Measurements from ENCODE around the gene ASPRV1.
"Not testable (repeated sequence)": the region's sequence is repeated elsewhere in the genome, so short reads cannot be mapped to it uniquely, and the experiment has no call there.

Gene ASPRV1

GRCh38 chr2:69961496-69961895 is at the start of gene ASPRV1:
TSS of gene ASPRV1 (minus strand) at chr2:69961631. CDS start at chr2:69961436, 195 bp downstream.
- DNase-seq (ENCODE audit: low spot score) (no peak), FAIRE-seq (no peak)

DNA sequence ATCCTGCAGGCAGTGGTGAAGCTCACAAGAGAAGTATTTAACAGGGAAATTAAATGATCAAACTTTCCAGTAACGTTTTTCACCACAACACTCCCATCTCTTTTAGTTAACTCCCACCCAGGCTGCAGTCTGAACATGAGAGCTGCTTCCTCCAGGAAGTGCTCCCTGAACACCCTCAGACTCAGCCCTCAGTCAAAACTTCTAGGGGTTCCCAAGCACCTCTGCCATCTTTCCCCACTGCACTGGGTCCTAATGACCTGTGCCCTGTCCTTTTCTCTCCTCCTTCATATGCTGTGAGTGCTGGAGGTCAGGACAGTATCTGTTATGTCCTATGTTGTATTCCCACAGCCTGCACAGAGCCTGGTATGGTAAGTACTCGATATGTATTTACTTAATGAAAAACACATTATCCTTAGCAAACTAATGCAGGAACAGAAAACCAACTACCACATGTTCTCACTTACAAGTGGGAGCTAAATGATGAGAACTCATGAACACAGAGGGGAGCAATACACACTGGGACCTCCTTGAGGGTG is 49.2 kb upstream of the ASPRV1 start:
- DNase-seq (ENCODE audit: low spot score), result no peak
- FAIRE-seq, result no peak

- FAIRE-seq (no peak), DNase-seq (ENCODE audit: low spot score) (no peak)
Observed at GRCh38 chr2:70009762-70010575, 48.5 kb upstream of the ASPRV1 start.

GRCh38 chr2:70008290-70008689 is 46.9 kb upstream of the ASPRV1 start:
- DNase-seq (ENCODE audit: low spot score) (no peak), FAIRE-seq (no peak)

GRCh38 chr2:70007151-70007550 is 45.7 kb upstream of the ASPRV1 start:
- DNase-seq (ENCODE audit: low spot score) (no peak), FAIRE-seq (no peak)

DNA sequence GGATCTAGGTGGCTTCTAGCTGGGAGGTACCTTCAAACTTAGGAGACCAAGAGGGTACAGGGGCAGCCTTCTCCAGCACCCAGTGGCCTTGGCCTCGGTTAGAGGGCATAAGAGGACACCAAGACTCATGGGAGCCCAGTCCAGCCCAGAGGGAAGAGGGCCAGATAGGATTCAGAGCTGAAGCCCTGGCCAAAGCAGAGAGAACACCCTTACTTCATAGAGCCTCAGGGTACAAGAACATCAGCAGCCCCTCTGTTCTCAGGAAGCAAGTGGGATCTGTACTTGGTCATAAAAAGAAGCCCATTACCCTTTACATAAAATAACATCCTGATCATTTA is 45.0 kb upstream of the ASPRV1 start:
- no peak for FAIRE-seq
- DNase-seq (ENCODE audit: low spot score), result no peak

GRCh38 chr2:70005752-70006446 is 44.5 kb upstream of the ASPRV1 start:
- FAIRE-seq (no peak), DNase-seq (ENCODE audit: low spot score) (no peak)

DNA sequence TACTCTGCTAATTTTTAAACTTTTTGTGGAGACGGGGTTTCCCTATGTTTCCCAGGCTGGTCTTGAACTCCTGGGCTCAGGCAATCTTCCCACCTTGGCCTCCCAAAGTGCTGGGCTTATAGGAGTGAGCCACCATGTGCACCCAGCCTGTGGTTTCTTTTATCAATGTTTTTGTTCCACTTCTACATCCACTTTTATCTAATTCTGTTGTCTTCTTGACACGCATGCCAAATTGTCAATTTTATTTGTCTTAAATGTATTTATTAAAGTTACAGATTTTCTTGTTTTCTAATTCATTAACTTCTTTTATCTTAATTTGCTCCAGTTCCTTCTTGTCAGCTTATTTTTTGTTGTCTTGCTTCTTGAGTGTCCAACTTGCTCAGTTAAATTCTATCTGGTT is 43.8 kb upstream of the ASPRV1 start:
- no peak for FAIRE-seq

GRCh38 chr2:70003093-70003830 is 41.8 kb upstream of the ASPRV1 start:
- no peak for FAIRE-seq
- DNase-seq (ENCODE audit: low spot score), result no peak

More for the DNA sequence above, 43.8 kb upstream of the ASPRV1 start:
- no peak for DNase-seq (ENCODE audit: low spot score)

DNA sequence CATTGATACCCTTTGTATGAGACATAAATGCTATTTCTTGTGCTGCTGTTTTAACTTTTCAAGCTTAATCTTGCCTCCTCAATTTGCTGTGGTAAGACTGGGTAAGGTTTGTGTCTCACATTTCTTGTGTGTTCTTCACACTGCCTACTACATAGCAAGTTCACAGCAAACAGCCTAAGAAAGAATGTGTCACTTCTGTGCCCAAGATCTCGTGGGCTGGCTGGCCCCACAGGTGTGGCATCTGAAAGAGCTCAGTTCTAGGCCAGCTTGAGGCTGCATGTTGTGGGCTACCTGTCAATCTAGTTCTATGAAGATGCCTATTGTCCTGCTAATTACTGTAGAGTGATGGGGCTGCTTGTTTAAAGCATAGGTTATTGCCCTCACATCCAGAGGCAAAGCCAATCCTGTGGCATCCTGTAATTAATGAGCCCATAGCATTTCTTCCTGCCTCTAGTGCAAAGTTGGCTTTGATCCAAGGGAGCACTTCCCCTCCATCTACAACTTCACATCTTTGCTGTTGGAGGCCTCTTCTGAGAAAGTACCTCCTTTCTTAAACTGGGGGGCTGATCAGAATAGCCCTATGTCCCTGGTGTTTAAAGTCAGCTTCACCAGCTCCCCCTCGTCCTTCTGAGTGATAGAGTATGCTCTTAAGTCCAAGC is 40.9 kb upstream of the ASPRV1 start:
- no peak for FAIRE-seq
- DNase-seq (ENCODE audit: low spot score), result no peak

- not testable (repeated sequence) for DNase-seq (ENCODE audit: low spot score); FAIRE-seq
Observed at GRCh38 chr2:70000529-70000928, 39.1 kb upstream of the ASPRV1 start.

GRCh38 chr2:69998761-69999160 is 37.3 kb upstream of the ASPRV1 start:
- DNase-seq (ENCODE audit: low spot score) (no peak), FAIRE-seq (no peak)

DNA sequence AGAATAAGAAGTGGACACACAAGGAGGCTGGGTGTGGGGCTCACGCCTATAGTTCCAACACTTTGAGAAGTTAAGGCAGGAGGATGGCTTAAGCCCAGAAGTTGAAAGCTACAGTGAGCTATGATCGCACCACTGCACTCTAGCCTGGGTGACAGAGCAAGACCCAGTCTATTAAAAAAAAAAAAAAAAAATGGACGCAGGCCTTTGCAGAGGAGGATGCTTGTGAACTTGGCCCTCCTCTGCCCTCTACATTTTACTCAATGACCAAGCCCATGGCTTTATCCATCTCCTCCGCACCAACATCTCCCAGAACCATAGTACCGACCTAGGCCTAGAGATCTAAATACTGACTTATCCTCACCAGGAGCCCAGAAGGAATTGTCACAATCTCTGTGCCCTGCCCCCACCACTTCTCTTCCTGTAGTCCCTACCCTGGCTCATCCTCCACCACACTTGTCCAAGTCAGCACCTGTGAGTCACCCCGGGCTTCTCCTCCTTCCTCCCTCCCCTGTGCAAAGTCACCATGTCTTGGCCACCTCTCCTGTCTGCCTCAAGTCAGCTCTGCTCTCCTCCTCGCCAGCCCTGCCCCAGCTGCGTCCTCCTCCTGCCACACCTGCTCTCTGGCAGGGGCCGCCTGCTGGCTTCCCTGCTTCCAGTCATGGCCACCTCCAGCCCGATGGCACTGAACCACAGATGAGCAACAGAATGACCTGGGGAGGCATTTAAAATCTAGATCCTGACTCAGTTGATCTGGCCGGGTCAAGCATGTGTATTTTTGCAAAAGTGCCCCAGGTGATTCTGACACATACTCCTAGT is 35.8 kb upstream of the ASPRV1 start:
- DNase-seq (ENCODE audit: low spot score) (peak; percentile 85), FAIRE-seq (peak; percentile 77)

DNA sequence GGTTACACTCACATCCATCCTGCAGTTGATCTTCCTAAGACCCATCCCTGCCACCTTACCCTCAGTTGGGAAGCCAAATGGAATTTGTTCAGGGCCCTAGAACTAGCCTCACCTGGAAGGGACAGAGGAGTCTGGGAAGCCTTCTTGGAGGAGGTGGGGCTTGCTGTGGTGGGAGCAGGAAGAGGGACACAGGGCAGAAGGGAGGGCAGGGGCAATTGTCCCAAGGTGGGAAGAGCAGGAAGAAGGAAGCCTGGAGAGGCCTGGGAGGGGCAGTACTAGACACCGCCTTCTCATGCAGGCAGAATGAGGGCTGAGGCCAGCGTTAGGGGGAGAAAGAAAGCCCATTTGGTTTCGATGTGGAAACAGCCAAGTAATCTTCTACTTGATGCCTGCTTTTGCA is 34.1 kb upstream of the ASPRV1 start:
- no peak for DNase-seq (ENCODE audit: low spot score)

DNA sequence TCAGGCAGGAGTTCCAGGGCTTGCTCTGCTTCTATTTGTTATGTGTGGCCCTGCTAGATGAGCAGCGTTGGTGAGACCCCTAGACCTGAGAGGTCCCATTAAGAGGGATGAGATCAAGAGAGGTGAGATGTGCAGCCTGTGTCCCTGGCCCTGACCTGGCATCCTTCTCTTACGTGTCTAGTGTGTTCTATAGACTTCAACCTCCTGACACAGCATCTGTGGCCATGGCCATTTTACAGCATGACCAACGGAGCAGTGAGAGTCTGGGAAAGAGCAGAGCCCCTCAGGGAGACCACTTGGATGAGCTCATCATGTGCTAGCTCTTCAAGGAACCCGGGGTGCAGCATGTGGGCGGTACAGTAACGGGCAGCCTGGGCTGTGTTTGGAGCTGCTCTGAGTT is 32.7 kb upstream of the ASPRV1 start:
- FAIRE-seq, result no peak

More for the DNA sequence above, 34.1 kb upstream of the ASPRV1 start:
- no peak for FAIRE-seq

DNA sequence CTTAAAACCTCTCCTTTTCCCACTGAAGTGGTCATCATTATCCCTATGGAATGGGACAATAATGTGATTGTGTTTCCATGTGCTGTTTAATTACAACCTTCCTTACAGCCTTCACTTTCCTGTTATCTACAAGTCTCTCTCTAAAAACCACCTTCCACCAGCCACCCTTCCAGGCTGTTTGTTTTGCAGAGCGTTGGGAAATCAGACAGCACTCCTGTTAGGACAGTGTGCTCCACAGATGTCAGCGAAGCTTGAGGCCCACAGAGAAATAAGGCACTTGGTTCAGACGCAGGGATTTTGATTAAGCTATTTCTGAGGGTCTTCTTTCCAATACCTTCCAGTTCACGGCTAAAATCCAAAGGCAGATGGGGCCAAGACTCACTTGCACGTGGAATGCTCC is 32.3 kb upstream of the ASPRV1 start:
- FAIRE-seq, result no peak
- DNase-seq (ENCODE audit: low spot score), result no peak

More for the DNA sequence above, 32.7 kb upstream of the ASPRV1 start:
- DNase-seq (ENCODE audit: low spot score), result no peak

DNA sequence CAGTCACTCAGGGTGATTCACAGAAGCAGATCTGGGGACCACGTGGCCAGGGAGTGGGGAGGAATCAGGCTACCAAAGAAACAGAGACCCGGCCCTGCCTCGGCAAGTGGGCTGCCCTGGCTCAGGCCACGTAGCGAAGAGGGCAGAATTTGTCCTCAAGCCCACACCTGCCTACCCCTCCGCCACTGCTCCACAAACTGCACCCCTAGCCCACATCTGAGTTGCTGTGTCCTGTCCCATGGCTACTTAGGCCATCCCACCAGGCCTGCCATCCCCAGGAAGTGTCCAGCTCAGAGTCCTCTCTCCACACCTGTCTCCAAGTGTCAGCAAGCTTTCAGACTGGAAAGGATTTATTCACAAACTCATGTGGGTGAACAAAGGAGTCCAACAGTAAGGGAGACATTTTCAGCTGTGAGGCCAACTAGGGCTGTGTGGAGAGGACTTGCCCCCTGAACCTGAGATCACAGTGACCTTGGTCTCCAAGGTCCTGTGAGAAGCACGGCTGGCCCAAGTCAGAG is 31.7 kb upstream of the ASPRV1 start:
- no peak for DNase-seq (ENCODE audit: low spot score)
- FAIRE-seq, result no peak

DNA sequence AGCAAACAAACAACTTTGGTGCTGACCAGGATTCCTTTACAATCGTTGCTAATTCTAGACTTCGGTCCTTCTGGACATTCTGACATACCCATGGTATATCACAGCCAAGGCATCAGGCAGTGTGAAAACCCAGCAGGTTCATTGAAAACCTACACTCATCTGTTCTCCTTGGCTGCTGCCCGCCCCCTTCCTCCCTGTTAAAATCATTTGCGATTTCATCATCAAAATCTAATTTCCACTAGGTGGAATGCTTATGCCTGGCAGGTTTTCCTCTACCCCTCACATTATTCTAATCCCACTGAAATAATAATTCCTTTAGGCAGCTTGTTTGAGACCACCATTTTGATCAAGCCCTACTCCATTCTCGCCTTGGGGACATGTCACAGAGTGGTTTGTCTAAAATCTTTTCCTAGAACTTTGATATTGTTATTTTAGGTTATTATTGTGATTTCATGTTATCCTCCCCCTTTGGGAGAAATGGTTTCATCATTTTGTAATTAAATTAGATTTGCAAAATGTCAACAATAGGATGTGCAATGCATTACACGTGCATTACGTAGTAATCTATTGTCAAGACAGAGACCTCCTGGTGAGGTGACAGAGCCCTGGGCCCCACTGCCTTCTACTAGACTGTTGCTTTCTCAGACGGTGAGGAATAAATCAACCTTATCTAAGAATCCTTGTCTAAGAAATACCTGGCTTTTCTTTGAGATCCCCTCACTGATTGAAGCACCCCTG is 31.0 kb upstream of the ASPRV1 start:
- FAIRE-seq (no peak), DNase-seq (ENCODE audit: low spot score) (no peak)

DNA sequence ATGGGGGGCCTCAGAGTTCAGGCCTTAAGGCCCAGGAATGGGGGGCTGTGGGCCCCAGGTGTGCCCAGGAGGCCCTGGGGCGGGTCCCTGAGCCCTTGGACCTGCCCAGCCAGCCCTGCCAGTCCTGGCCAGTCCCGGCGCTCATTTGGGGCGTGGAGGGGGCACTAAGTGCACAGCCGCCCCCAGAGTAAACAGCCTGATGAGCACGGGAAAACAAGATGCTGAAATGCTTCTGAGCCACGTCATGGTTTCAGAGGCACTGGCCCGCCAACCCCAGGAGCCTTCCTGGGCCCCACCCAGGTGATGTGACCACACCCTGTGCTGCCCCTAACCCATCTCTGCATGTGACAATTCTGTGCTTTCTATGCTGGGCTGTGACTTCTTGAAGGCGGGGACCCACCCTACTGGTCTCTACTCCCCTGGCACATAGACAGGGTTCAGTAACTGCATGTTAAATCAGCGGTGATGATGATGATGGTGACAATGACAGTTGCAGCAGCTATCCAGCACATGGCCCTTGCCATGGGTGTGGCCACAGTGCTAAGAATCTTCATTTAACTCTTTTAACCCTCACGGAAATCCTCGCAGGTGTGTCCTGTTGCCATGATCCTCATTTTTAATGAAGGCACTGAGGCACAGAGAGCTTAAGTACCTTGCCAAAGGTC is 28.1 kb upstream of the ASPRV1 start:
- FAIRE-seq (no peak), DNase-seq (ENCODE audit: low spot score) (no peak)

All from RCC 7860 (cell line).